Progenitor cell of endocrine pancreas (in vitro differentiated cells): Measurements from ENCODE around the gene CRTAC1. TPM values are rescaled to one million over a fixed set of nuclear protein-coding genes. Genes with fewer than 3 reads are reported as not detected.

Source experiments
- DNase-seq: peaks from one replicate; pipeline ENCODE4 v3.0.0; 2021; ENCODE audit warnings: low spot score; ENCODE audit not compliant: unreplicated experiment
- H3K27ac Mint-ChIP-seq: 2 replicates; pipeline ENCODE4 v1.8.0; 2021; ENCODE audit warnings: mild to moderate bottlenecking, moderate library complexity, mixed read lengths
- H3K27me3 Mint-ChIP-seq: 2 replicates; pipeline ENCODE4 v1.8.0; 2021; ENCODE audit warnings: mixed read lengths
- H3K36me3 Mint-ChIP-seq: 2 replicates; pipeline ENCODE4 v1.8.0; 2022; ENCODE audit warnings: mixed read lengths; ENCODE audit not compliant: insufficient read depth
- H3K4me1 Mint-ChIP-seq: 2 replicates; pipeline ENCODE4 v1.8.0; 2021; ENCODE audit warnings: low read depth, mixed read lengths
- H3K4me3 Mint-ChIP-seq: 2 replicates; pipeline ENCODE4 v1.8.0; 2021; ENCODE audit warnings: low read depth, mild to moderate bottlenecking, moderate library complexity, mixed read lengths
- H3K9me3 Mint-ChIP-seq: 2 replicates; pipeline ENCODE4 v1.8.0; 2021; ENCODE audit warnings: low read depth, mixed read lengths
- CTCF ChIP-seq: fragments of 200-600 bp; sonication (generic); IDR thresholded peaks from one replicate; pipeline ENCODE4 v1.5.0; 2021; ENCODE audit warnings: antibody characterized with exemption, mild to moderate bottlenecking; ENCODE audit not compliant: unreplicated experiment
- total RNA-seq: library from RNA; stranded (reverse); gene quantifications from 2 replicates; pipeline ENCODE4 v1.2.1, GENCODE V29; 2021

CRTAC1 gene
- total RNA-seq, 1 donor from 2014 or later = 4.6 TPM

- Mint-ChIP-seq H3K4me1 (no peaks in the 10 kb centered on the region), H3K4me3 (no peak overlapping the region), H3K27me3 (peaks cover 26% of the 10 kb centered on the region), H3K9me3 (no peaks in the 10 kb centered on the region), H3K36me3 (no peaks in the 10 kb centered on the region), H3K27ac (no peak overlapping the region)
- TF ChIP-seq CTCF = no peak
- DNase-seq = no peak
Measured at GRCh38 chr10:97830064-97830463, 200.4 kb downstream of the CRTAC1 start.

- Mint-ChIP-seq H3K27me3 (peaks cover 19% of the 10 kb centered on the region), H3K4me3 (no peak overlapping the region), H3K4me1 (no peaks in the 10 kb centered on the region), H3K27ac (no peak overlapping the region), H3K36me3 (no peaks in the 10 kb centered on the region), H3K9me3 (no peaks in the 10 kb centered on the region)
- DNase-seq = no peak
- no peak for TF ChIP-seq CTCF
Measured at GRCh38 chr10:97828721-97829120, 201.7 kb downstream of the CRTAC1 start.

GRCh38 chr10:97827702-97828291, 202.6 kb downstream of the CRTAC1 start:
- no peak for TF ChIP-seq CTCF
- Mint-ChIP-seq H3K36me3 (no peaks in the 10 kb centered on the region), H3K27me3 (peaks cover 18% of the 10 kb centered on the region), H3K4me3 (no peak overlapping the region), H3K27ac (no peak overlapping the region), H3K4me1 (no peaks in the 10 kb centered on the region), H3K9me3 (no peaks in the 10 kb centered on the region)
- no peak for DNase-seq

- Mint-ChIP-seq H3K9me3 (no peaks in the 10 kb centered on the region), H3K36me3 (no peaks in the 10 kb centered on the region), H3K4me3 (no peak overlapping the region), H3K27me3 (peaks cover 16% of the 10 kb centered on the region), H3K4me1 (no peaks in the 10 kb centered on the region), H3K27ac (no peak overlapping the region)
- DNase-seq = no peak
- no peak for TF ChIP-seq CTCF
Measured at GRCh38 chr10:97826892-97827291, 203.5 kb downstream of the CRTAC1 start.

GRCh38 chr10:97825020-97825760, 205.2 kb downstream of the CRTAC1 start:
- no peaks in the 10 kb centered on the region for H3K4me1 Mint-ChIP-seq
- DNase-seq = no peak
- no peak overlapping the region for H3K27ac Mint-ChIP-seq
- TF ChIP-seq CTCF = no peak
- peaks cover 13% of the 10 kb centered on the region for H3K27me3 Mint-ChIP-seq
- H3K9me3 Mint-ChIP-seq = no peaks in the 10 kb centered on the region
- no peaks in the 10 kb centered on the region for H3K36me3 Mint-ChIP-seq
- no peak overlapping the region for H3K4me3 Mint-ChIP-seq
